HG03575 (cell line): Measurements from ENCODE around the gene GSTK1.
A peak's percentile ranks its signal among the peaks of the same experiment; 100 is the strongest.

Experiments used
- ATAC-seq: cut with Tn5 transposase; IDR thresholded peaks from one replicate; pipeline ENCODE4 v1.9.1; 2021; ENCODE audit not compliant: unreplicated experiment, insufficient number of reproducible peaks, low FRiP score; ENCODE audit errors: extremely low read depth

Gene GSTK1

GRCh38 chr7:143236408-143236990, 26.7 kb upstream of the GSTK1 start:
- ATAC-seq = no peak

- no peak for ATAC-seq
Observed at GRCh38 chr7:143237366-143237765, 25.9 kb upstream of the GSTK1 start.

- ATAC-seq = no peak
Observed at GRCh38 chr7:143238289-143238980, 24.8 kb upstream of the GSTK1 start.

- no peak for ATAC-seq
Observed at GRCh38 chr7:143239813-143240212, 23.4 kb upstream of the GSTK1 start.

GRCh38 chr7:143240291-143241168, 22.7 kb upstream of the GSTK1 start:
- ATAC-seq = peak; percentile 88

- ATAC-seq = no peak
Observed at GRCh38 chr7:143242306-143242705, 20.9 kb upstream of the GSTK1 start.

- no peak for ATAC-seq
Observed at GRCh38 chr7:143243111-143243510, 20.1 kb upstream of the GSTK1 start.

GRCh38 chr7:143243614-143244013, 19.6 kb upstream of the GSTK1 start:
- no peak for ATAC-seq

GRCh38 chr7:143244321-143244720, 18.9 kb upstream of the GSTK1 start:
- ATAC-seq = no peak

GRCh38 chr7:143245123-143245522, 18.1 kb upstream of the GSTK1 start:
- ATAC-seq = no peak

GRCh38 chr7:143247372-143247771, 15.9 kb upstream of the GSTK1 start:
- ATAC-seq = no peak

- no peak for ATAC-seq
Observed at GRCh38 chr7:143248761-143249354, 14.4 kb upstream of the GSTK1 start.

- ATAC-seq = no peak
Observed at GRCh38 chr7:143250199-143250598, 13.0 kb upstream of the GSTK1 start.

GRCh38 chr7:143250822-143251221, 12.4 kb upstream of the GSTK1 start:
- ATAC-seq = no peak

GRCh38 chr7:143252006-143252405, 11.2 kb upstream of the GSTK1 start:
- no peak for ATAC-seq

GRCh38 chr7:143255564-143255963, 7.7 kb upstream of the GSTK1 start:
- ATAC-seq = no peak

GRCh38 chr7:143256325-143256724, 6.9 kb upstream of the GSTK1 start:
- no peak for ATAC-seq

- peak; percentile 66 for ATAC-seq
Observed at GRCh38 chr7:143256932-143257331, 6.3 kb upstream of the GSTK1 start.

GRCh38 chr7:143257501-143257900, 5.7 kb upstream of the GSTK1 start:
- no peak for ATAC-seq

GRCh38 chr7:143258831-143259230, 4.4 kb upstream of the GSTK1 start:
- ATAC-seq = peak; percentile 32
